ENCODE data around the gene FAM118A. TPM values are rescaled to one million over a fixed set of nuclear protein-coding genes. Genes with fewer than 3 reads are reported as not detected.

Gene FAM118A
- total RNA-seq, 1 experiment from 2014 or later = 72.2 TPM

DNA sequence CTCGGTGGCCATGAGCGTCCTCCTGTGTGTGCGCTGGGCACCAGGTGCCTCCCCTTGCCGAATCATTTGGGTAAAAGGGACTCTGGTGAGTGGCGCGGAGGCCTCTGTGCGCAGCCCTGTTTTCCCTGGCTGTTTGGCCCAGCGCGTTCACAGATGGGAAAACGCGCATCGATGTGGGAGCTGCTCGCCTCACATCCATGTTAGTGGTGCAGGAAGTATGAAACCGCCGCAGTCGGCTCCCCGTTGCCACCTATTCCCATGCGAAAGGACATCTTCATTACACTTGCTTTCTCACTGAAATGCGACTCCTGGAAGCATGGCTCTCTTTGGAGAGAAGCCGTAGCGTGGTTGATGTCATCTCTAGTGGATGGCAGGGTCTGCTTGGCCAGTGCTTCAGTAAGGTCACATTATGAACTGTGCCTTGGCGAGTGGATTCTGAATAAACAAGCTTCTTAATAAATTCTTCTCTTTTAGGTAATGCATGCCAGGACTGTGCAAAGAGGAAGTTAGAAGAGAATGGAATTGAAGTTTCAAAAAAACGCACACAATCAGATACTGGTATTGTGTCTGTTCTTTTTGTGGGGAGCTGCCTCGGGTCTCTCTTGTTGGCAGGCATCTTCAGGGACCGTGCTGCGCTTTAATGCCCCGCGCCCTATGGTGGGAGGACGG, 26.3 kb downstream of the FAM118A start:
- Histone ChIP-seq H3K36me3 (ENCODE audit: insufficient read depth, low read length) (peaks cover 12% of the 10 kb centered on the region; the same call in 1 of the 2 replicates), H4K20me1 (ENCODE audit: insufficient read depth, low read depth, low read length) (no peaks in the 10 kb centered on the region), H3K9me3 (ENCODE audit: low read length) (no peaks in the 10 kb centered on the region), H3K79me2 (ENCODE audit: low read length) (no peaks in the 10 kb centered on the region), H3K4me2 (ENCODE audit: low read depth, low read length, poor library complexity, severe bottlenecking) (no peak overlapping the region), H3K27ac (ENCODE audit: low read length) (no peak overlapping the region), H3K9me2 (replicated peaks; ENCODE audit: insufficient read depth, low read length) (no peaks in the 10 kb centered on the region), H3K27me3 (ENCODE audit: low read length) (no peaks in the 10 kb centered on the region), H3K4me3 (ENCODE audit: low read length) (no peak overlapping the region), H3K9ac (ENCODE audit: low read length) (no peak overlapping the region), H3K4me1 (ENCODE audit: low read length) (no peaks in the 10 kb centered on the region), H2AFZ (ENCODE audit: low read length) (no peak overlapping the region)
- DNase-seq = no peak

DNA sequence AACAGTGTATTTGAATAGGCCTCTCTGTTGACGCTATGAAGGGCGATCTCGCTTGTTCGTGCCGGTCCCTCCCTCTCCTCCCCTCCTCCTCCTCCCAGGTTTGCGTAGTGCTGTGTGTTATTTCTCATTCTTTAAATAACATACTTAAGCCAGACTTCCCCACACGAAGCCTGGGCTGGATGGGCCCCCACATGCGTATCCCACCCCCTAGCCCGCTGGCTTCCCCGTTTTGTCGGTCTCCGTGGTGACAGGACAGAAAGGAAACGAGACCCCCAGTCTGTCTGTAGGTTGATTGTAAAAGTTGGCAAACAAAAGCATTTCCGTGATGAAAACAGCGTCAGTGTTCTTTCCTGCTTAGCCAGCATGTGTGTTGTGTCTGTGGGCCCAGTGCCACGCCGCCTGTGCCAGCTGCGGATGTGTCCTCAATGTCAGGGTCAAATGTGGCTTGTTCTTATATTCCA, 27.3 kb downstream of the FAM118A start:
- Histone ChIP-seq H4K20me1 (ENCODE audit: insufficient read depth, low read depth, low read length) (no peaks in the 10 kb centered on the region), H3K4me3 (ENCODE audit: low read length) (no peak overlapping the region), H3K27ac (ENCODE audit: low read length) (no peak overlapping the region), H3K9me3 (ENCODE audit: low read length) (no peaks in the 10 kb centered on the region), H3K9ac (ENCODE audit: low read length) (no peak overlapping the region), H3K79me2 (ENCODE audit: low read length) (no peaks in the 10 kb centered on the region), H3K9me2 (replicated peaks; ENCODE audit: insufficient read depth, low read length) (no peaks in the 10 kb centered on the region), H3K4me1 (ENCODE audit: low read length) (no peaks in the 10 kb centered on the region), H3K36me3 (ENCODE audit: insufficient read depth, low read length) (peaks cover 6% of the 10 kb centered on the region; the same call in 1 of the 2 replicates), H2AFZ (ENCODE audit: low read length) (no peak overlapping the region), H3K4me2 (ENCODE audit: low read depth, low read length, poor library complexity, severe bottlenecking) (no peak overlapping the region), H3K27me3 (ENCODE audit: low read length) (no peaks in the 10 kb centered on the region)
- no peak for DNase-seq

DNA sequence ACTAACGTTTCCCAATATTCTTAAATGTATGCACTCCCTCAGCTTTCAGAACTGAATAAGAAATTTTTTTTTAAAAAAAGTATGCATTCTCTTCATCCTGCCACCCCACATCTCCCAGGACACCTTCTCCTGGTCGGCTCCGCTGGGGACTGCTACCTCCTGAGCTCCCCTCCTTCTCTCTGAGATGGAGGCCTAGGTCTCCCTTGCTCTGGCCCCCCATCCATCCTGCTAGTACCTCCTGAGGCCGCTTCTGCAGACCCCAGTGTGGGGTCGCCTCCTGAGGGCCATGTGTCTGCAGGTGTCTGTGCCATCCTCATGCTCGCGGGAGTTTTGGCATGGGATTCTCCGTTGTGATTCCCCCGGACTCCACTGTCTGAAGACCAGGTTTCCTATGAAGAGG, 27.8 kb downstream of the FAM118A start:
- Histone ChIP-seq H3K27me3 (ENCODE audit: low read length) (no peaks in the 10 kb centered on the region), H3K27ac (ENCODE audit: low read length) (no peak overlapping the region), H3K9me2 (replicated peaks; ENCODE audit: insufficient read depth, low read length) (no peaks in the 10 kb centered on the region), H3K4me2 (ENCODE audit: low read depth, low read length, poor library complexity, severe bottlenecking) (no peak overlapping the region), H3K9ac (ENCODE audit: low read length) (no peak overlapping the region), H2AFZ (ENCODE audit: low read length) (no peak overlapping the region), H3K36me3 (ENCODE audit: insufficient read depth, low read length) (peaks cover 6% of the 10 kb centered on the region; the same call in 1 of the 2 replicates), H3K79me2 (ENCODE audit: low read length) (no peaks in the 10 kb centered on the region), H3K4me3 (ENCODE audit: low read length) (no peak overlapping the region), H4K20me1 (ENCODE audit: insufficient read depth, low read depth, low read length) (no peaks in the 10 kb centered on the region), H3K9me3 (ENCODE audit: low read length) (no peaks in the 10 kb centered on the region), H3K4me1 (ENCODE audit: low read length) (no peaks in the 10 kb centered on the region)
- DNase-seq = no peak

DNA sequence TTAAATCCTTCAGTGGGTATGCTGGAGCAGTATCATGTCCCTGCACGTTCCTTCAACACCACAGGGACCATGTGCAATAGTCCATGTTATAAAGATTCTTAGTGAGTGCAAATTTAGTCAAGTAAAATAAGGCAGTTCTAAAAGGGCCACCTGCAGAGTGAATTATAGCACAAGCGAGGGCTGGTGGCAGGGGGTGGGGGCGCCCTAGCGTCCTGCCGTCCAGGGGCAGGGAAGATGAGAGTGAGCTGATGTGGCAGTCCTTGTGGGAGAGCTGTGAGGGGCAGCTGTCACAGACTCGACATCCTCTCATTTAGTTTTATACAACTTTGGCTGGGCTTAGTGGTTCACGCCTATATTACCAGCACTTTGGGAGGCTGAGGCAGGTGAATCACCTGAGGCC, 29.1 kb downstream of the FAM118A start:
- H3K9me3 ChIP-seq (ENCODE audit: low read length) = no peaks in the 10 kb centered on the region
- no peak for DNase-seq
- no peaks in the 10 kb centered on the region for H4K20me1 ChIP-seq (ENCODE audit: insufficient read depth, low read depth, low read length)
- H3K79me2 ChIP-seq (ENCODE audit: low read length) = no peaks in the 10 kb centered on the region
- H3K36me3 ChIP-seq (ENCODE audit: insufficient read depth, low read length) = peaks cover 6% of the 10 kb centered on the region; the same call in 1 of the 2 replicates
- H3K27me3 ChIP-seq (ENCODE audit: low read length) = no peaks in the 10 kb centered on the region
- no peaks in the 10 kb centered on the region for H3K4me1 ChIP-seq (ENCODE audit: low read length)
- no peak overlapping the region for H3K9ac ChIP-seq (ENCODE audit: low read length)
- no peak overlapping the region for H3K4me2 ChIP-seq (ENCODE audit: low read depth, low read length, poor library complexity, severe bottlenecking)
- no peak overlapping the region for H3K4me3 ChIP-seq (ENCODE audit: low read length)
- no peak overlapping the region for H2AFZ ChIP-seq (ENCODE audit: low read length)
- H3K27ac ChIP-seq (ENCODE audit: low read length) = no peak overlapping the region
- no peaks in the 10 kb centered on the region for H3K9me2 ChIP-seq (replicated peaks; ENCODE audit: insufficient read depth, low read length)

DNA sequence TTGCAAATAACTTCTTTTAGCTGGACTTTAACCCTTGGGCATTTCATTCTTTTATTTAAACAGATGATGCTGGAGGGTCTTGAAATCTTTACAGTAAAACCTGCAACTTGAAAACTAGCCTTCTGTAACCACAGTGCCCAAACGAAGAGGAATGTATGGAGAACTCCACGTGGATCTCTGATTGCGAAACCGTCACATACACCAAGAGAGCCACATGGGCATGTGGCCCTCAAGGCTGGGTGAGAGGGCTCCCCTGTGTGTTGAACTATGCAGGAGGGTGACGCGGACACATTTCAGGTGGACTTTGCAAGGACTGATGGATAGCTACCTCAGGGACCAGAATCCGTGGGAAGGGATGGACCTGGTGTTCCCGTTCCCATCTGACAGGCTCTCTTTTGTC, 30.6 kb downstream of the FAM118A start:
- Histone ChIP-seq H3K9ac (ENCODE audit: low read length) (no peak overlapping the region), H2AFZ (ENCODE audit: low read length) (no peak overlapping the region), H3K27ac (ENCODE audit: low read length) (no peak overlapping the region), H3K36me3 (ENCODE audit: insufficient read depth, low read length) (peaks cover 6% of the 10 kb centered on the region; the same call in 1 of the 2 replicates), H4K20me1 (ENCODE audit: insufficient read depth, low read depth, low read length) (no peaks in the 10 kb centered on the region), H3K9me3 (ENCODE audit: low read length) (no peaks in the 10 kb centered on the region), H3K4me3 (ENCODE audit: low read length) (no peak overlapping the region), H3K79me2 (ENCODE audit: low read length) (no peaks in the 10 kb centered on the region), H3K27me3 (ENCODE audit: low read length) (no peaks in the 10 kb centered on the region), H3K9me2 (replicated peaks; ENCODE audit: insufficient read depth, low read length) (no peaks in the 10 kb centered on the region), H3K4me1 (ENCODE audit: low read length) (no peaks in the 10 kb centered on the region), H3K4me2 (ENCODE audit: low read depth, low read length, poor library complexity, severe bottlenecking) (no peak overlapping the region)
- DNase-seq = no peak

DNA sequence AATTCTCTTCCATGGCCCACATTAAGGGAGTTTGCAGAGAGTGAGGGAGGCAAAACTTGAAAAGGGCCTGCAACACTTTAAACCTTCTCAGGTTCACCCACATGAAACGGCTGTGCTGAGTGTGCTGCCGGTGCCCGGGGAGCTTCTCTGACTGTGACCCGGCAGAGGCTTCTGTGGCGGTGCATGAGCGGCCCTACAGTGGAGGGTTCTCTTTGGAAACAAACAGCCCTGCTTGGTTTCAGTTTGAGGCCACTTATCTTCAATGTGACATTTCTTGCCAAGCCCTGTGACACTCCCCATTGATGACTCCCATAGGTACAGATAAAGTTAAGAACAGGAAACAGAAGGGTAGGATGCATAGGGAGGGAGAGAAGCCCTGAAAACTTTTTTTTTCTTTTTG, 31.8 kb downstream of the FAM118A start:
- no peak overlapping the region for H2AFZ ChIP-seq (ENCODE audit: low read length)
- H3K79me2 ChIP-seq (ENCODE audit: low read length) = no peaks in the 10 kb centered on the region
- H3K27me3 ChIP-seq (ENCODE audit: low read length) = no peaks in the 10 kb centered on the region
- H4K20me1 ChIP-seq (ENCODE audit: insufficient read depth, low read depth, low read length) = no peaks in the 10 kb centered on the region
- H3K36me3 ChIP-seq (ENCODE audit: insufficient read depth, low read length) = peaks cover 6% of the 10 kb centered on the region; the same call in 1 of the 2 replicates
- no peak overlapping the region for H3K4me3 ChIP-seq (ENCODE audit: low read length)
- no peaks in the 10 kb centered on the region for H3K9me3 ChIP-seq (ENCODE audit: low read length)
- no peak overlapping the region for H3K4me2 ChIP-seq (ENCODE audit: low read depth, low read length, poor library complexity, severe bottlenecking)
- DNase-seq = no peak
- no peak overlapping the region for H3K9ac ChIP-seq (ENCODE audit: low read length)
- H3K27ac ChIP-seq (ENCODE audit: low read length) = no peak overlapping the region
- no peaks in the 10 kb centered on the region for H3K4me1 ChIP-seq (ENCODE audit: low read length)
- H3K9me2 ChIP-seq (replicated peaks; ENCODE audit: insufficient read depth, low read length) = no peaks in the 10 kb centered on the region

DNA sequence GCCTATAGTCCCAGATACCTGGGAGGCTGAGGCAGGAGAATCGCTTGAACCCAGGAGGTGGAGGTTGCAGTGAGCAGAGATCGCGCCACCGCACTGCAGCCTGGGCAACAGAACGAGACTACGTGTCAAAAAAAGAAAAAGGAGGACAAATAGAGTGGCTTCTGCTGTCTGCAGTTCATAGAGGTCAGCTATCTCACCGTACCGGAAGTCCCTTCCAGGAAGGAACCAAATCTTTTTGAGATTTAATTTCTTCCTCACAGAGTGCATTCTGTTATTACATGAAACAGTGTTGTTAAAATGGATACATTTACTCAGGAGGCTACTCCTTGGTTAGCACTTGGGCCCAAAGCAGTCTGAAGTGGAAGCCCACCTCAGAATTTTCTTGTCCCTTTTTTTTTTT, 33.4 kb downstream of the FAM118A start:
- Histone ChIP-seq H3K4me3 (ENCODE audit: low read length) (no peak overlapping the region), H3K9ac (ENCODE audit: low read length) (no peak overlapping the region), H3K27ac (ENCODE audit: low read length) (no peak overlapping the region), H3K36me3 (ENCODE audit: insufficient read depth, low read length) (peaks cover 6% of the 10 kb centered on the region; the same call in 1 of the 2 replicates), H3K9me2 (replicated peaks; ENCODE audit: insufficient read depth, low read length) (no peaks in the 10 kb centered on the region), H3K79me2 (ENCODE audit: low read length) (no peaks in the 10 kb centered on the region), H4K20me1 (ENCODE audit: insufficient read depth, low read depth, low read length) (no peaks in the 10 kb centered on the region), H3K9me3 (ENCODE audit: low read length) (no peaks in the 10 kb centered on the region), H3K4me2 (ENCODE audit: low read depth, low read length, poor library complexity, severe bottlenecking) (no peak overlapping the region), H2AFZ (ENCODE audit: low read length) (no peak overlapping the region), H3K4me1 (ENCODE audit: low read length) (no peaks in the 10 kb centered on the region), H3K27me3 (ENCODE audit: low read length) (no peaks in the 10 kb centered on the region)
- no peak for DNase-seq

DNA sequence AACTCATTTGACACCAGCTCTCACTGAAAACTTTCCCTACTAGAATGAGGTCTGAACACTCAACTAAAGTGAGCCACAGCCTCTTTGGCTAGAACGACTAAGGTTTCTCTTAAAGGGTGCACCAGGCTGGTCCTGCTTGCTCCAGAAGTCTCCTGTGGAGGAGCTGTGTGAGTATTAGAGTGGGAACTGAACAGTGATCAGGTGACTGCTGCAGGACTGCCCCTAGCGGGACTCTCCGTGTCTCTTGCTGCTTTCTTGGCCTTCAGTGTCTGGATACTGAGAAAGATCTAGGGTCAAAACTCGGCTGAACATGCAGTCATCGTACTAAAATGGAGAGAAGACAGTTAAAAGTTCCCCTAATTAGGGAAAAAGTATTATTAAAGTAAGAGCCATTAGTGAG, 34.6 kb downstream of the FAM118A start:
- H3K9me2 ChIP-seq (replicated peaks; ENCODE audit: insufficient read depth, low read length) = no peaks in the 10 kb centered on the region
- H3K4me2 ChIP-seq (ENCODE audit: low read depth, low read length, poor library complexity, severe bottlenecking) = no peak overlapping the region
- peaks cover 6% of the 10 kb centered on the region; the same call in 1 of the 2 replicates for H3K36me3 ChIP-seq (ENCODE audit: insufficient read depth, low read length)

More for the DNA sequence above, 34.6 kb downstream of the FAM118A start:
- no peak overlapping the region for H2AFZ ChIP-seq (ENCODE audit: low read length)
- no peak overlapping the region for H3K27ac ChIP-seq (ENCODE audit: low read length)
- no peaks in the 10 kb centered on the region for H3K79me2 ChIP-seq (ENCODE audit: low read length)
- no peak overlapping the region for H3K4me3 ChIP-seq (ENCODE audit: low read length)
- no peaks in the 10 kb centered on the region for H3K27me3 ChIP-seq (ENCODE audit: low read length)
- no peak overlapping the region for H3K9ac ChIP-seq (ENCODE audit: low read length)
- no peaks in the 10 kb centered on the region for H3K4me1 ChIP-seq (ENCODE audit: low read length)
- no peaks in the 10 kb centered on the region for H3K9me3 ChIP-seq (ENCODE audit: low read length)
- no peaks in the 10 kb centered on the region for H4K20me1 ChIP-seq (ENCODE audit: insufficient read depth, low read depth, low read length)
- DNase-seq = no peak
